ENCODE measurements around the gene LDLRAP1. TPM values are rescaled to one million over a fixed set of nuclear protein-coding genes. Genes with fewer than 3 reads are reported as not detected.

The LDLRAP1 gene
- total RNA-seq, 1 donor: 18.5 TPM

DNA sequence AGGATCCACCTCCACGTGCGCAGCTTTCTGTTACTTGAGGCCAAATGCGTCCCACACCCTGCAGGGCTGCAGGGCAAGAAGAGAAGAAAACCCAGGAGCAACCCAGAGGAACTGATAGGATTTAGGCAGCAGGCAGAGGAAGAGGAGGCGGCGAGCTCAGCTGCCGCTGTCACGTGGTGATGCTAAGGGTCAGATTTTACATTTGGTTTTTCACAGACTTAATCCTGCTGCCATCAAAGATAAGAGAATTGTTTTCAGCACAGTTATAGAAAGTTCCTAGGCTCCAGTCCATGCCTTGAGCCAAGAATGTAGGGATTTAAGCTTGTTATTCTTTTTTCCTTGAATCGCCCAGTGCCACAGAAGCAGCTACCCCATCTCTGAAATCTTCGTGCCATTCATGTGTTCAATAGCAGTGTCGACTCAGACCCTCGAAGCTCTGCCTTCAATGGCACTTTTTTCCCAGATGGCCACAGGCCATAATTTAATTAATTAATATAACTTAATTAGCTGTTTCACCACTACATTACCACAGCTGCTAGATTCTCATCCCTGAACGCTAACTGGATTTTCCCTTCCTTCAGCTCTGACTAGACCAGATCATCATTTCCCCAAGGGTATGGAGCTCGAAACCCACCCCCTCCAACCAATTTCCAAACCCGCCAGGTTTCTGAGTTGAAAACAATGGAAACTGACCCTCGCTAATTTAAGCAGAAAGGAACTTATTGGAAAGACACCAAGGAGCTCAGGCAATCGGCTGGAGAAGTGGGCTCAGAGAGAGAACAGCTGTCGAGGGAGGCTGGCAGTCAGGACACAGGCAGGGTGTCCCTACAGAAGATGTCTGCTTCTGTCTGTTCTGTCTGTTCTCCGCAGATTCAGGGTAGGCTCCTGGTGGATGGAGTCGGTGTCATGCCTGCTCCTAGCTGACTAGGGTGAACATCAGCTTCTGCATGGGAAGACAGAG is 36.2 kb downstream of the LDLRAP1 start:
- Histone ChIP-seq H3K4me1 (ENCODE audit: insufficient read depth, low read length) (no peaks in the 10 kb centered on the region), H3K4me2 (ENCODE audit: insufficient read depth, low read length) (no peak overlapping the region), H3K27ac (ENCODE audit: low read depth, low read length) (no peak overlapping the region), H2AFZ (ENCODE audit: low read length) (no peak overlapping the region), H3K27me3 (ENCODE audit: insufficient read depth, low read length) (peaks cover 7% of the 10 kb centered on the region), H3K36me3 (ENCODE audit: insufficient read depth, low read length) (no peaks in the 10 kb centered on the region), H3K4me3 (ENCODE audit: insufficient read depth, low read length) (no peak overlapping the region), H3K9me3 (ENCODE audit: low read depth, low read length) (no peaks in the 10 kb centered on the region), H3K79me2 (ENCODE audit: insufficient read depth, low read length) (no peaks in the 10 kb centered on the region), H4K20me1 (ENCODE audit: insufficient read depth, low read length) (no peaks in the 10 kb centered on the region)
- TF ChIP-seq, protein P1, sequence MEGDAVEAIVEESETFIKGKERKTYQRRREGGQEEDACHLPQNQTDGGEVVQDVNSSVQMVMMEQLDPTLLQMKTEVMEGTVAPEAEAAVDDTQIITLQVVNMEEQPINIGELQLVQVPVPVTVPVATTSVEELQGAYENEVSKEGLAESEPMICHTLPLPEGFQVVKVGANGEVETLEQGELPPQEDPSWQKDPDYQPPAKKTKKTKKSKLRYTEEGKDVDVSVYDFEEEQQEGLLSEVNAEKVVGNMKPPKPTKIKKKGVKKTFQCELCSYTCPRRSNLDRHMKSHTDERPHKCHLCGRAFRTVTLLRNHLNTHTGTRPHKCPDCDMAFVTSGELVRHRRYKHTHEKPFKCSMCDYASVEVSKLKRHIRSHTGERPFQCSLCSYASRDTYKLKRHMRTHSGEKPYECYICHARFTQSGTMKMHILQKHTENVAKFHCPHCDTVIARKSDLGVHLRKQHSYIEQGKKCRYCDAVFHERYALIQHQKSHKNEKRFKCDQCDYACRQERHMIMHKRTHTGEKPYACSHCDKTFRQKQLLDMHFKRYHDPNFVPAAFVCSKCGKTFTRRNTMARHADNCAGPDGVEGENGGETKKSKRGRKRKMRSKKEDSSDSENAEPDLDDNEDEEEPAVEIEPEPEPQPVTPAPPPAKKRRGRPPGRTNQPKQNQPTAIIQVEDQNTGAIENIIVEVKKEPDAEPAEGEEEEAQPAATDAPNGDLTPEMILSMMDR (IDR thresholded peaks at IDR 0.05; ENCODE audit: extremely low read depth, low read depth, low read length): no peak
- peak; percentile 71 for DNase-seq (ENCODE audit: insufficient read length, low spot score, missing footprints)

DNA sequence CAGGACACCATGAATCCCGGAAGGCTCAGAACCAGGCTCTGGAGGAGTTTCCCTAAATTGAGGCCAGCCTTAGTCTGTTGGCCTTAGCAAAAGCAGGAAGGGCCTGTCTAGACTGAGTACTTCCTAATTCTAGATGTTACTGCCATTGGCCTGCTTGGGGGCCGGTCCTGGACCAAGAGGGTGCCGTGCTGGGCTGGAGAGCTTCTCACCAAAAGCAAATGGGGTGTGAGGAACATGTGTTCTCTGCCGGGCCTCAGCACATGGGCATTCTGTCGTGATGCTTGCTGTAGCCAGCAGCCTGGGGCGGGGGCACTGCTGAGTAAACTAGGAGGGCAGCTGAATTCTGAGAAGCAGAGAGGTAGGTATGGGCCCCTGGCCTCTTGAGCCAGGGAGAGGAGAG is 37.5 kb downstream of the LDLRAP1 start:
- Histone ChIP-seq H3K4me2 (ENCODE audit: insufficient read depth, low read length) (no peak overlapping the region), H4K20me1 (ENCODE audit: insufficient read depth, low read length) (no peaks in the 10 kb centered on the region), H3K4me3 (ENCODE audit: insufficient read depth, low read length) (no peak overlapping the region), H3K36me3 (ENCODE audit: insufficient read depth, low read length) (no peaks in the 10 kb centered on the region), H3K9me3 (ENCODE audit: low read depth, low read length) (no peaks in the 10 kb centered on the region), H3K27me3 (ENCODE audit: insufficient read depth, low read length) (peaks cover 7% of the 10 kb centered on the region), H2AFZ (ENCODE audit: low read length) (no peak overlapping the region), H3K4me1 (ENCODE audit: insufficient read depth, low read length) (no peaks in the 10 kb centered on the region), H3K79me2 (ENCODE audit: insufficient read depth, low read length) (no peaks in the 10 kb centered on the region), H3K27ac (ENCODE audit: low read depth, low read length) (no peak overlapping the region)
- DNase-seq (ENCODE audit: insufficient read length, low spot score, missing footprints): peak; percentile 32
- TF ChIP-seq, protein P1 (IDR thresholded peaks at IDR 0.05; ENCODE audit: extremely low read depth, low read depth, low read length): no peak

DNA sequence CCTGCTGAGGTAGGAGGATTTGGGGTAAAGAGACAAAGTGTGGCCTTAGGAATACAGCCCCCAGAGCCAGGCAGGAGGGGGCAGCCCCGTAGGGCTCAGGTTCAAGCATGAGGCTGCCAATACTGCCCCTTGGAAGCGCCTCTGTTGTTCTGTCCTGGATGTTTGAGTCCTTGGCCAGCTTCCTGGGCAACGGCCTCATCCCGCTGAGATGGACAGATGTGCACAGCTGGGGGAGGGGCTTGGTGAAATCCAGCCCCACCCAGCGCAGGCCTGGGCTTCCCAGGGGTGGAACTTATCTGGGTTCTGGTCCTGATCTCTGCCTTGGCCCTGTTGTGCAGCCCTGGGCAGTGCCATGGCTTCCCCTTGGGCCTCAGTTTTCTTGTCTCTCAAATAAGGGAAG is 38.4 kb downstream of the LDLRAP1 start:
- no peaks in the 10 kb centered on the region for H3K9me3 ChIP-seq (ENCODE audit: low read depth, low read length)
- TF ChIP-seq, protein P1 (IDR thresholded peaks at IDR 0.05; ENCODE audit: extremely low read depth, low read depth, low read length): no peak
- H3K4me2 ChIP-seq (ENCODE audit: insufficient read depth, low read length): no peak overlapping the region
- H3K27ac ChIP-seq (ENCODE audit: low read depth, low read length): no peak overlapping the region
- no peaks in the 10 kb centered on the region for H3K36me3 ChIP-seq (ENCODE audit: insufficient read depth, low read length)
- H2AFZ ChIP-seq (ENCODE audit: low read length): no peak overlapping the region
- no peaks in the 10 kb centered on the region for H3K79me2 ChIP-seq (ENCODE audit: insufficient read depth, low read length)
- peak; percentile 45 for DNase-seq (ENCODE audit: insufficient read length, low spot score, missing footprints)
- no peaks in the 10 kb centered on the region for H4K20me1 ChIP-seq (ENCODE audit: insufficient read depth, low read length)
- H3K4me3 ChIP-seq (ENCODE audit: insufficient read depth, low read length): no peak overlapping the region
- H3K27me3 ChIP-seq (ENCODE audit: insufficient read depth, low read length): peaks cover 7% of the 10 kb centered on the region
- H3K4me1 ChIP-seq (ENCODE audit: insufficient read depth, low read length): no peaks in the 10 kb centered on the region
